Tibial nerve (tissue), 3 donors: ENCODE data around the gene CHI3L1.

Source experiments
- POLR2A ChIP-seq, 2 donors: fragments of 450-650 bp; IDR thresholded peaks; one replicate each; pipeline ENCODE4 v1.6.1; 2017; ENCODE audit warnings: antibody characterized with exemption in 2 of 2, mild to moderate bottlenecking in 2 of 2, moderate library complexity in 2 of 2
- TF ChIP-seq, protein P1 (sequence below), 5 experiments: fragments of 200-600 bp in 3 of 5; fragments of 450-650 bp in 2 of 5; sonication (generic) in 3 of 5; IDR thresholded peaks; one replicate each; pipeline ENCODE4 v1.5.1; 2016 to 2019; ENCODE audit warnings: antibody characterized with exemption in 5 of 5, mild to moderate bottlenecking in 3 of 5, moderate library complexity in 2 of 5

DNA sequence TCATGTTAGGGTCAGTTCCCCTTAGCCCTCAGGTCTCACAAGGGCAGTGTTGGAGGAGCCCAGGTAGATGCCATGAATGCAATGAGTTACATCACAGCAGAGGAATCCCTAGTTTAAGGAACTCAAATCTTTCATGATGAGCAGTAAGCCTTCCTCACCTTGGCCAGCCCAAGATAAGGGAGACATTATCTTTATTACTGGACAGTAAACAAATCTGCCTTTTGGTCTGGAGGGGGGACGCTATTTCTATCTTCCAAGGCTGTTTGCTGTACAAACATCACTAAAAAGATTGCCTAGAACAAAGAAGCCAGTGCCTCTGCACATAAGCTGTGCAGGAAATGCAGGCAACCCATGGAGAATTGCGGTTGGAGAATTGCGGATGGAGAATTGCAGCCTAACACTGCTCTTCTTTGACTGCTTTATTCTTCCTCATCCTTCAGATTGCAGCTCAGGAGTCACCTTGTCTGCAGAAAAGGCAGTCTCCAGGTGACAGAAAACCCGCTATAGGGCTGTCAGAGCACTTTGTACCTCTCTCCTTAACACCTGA, 2.3 kb upstream of the CHI3L1 start:
- TF ChIP-seq, protein P1, sequence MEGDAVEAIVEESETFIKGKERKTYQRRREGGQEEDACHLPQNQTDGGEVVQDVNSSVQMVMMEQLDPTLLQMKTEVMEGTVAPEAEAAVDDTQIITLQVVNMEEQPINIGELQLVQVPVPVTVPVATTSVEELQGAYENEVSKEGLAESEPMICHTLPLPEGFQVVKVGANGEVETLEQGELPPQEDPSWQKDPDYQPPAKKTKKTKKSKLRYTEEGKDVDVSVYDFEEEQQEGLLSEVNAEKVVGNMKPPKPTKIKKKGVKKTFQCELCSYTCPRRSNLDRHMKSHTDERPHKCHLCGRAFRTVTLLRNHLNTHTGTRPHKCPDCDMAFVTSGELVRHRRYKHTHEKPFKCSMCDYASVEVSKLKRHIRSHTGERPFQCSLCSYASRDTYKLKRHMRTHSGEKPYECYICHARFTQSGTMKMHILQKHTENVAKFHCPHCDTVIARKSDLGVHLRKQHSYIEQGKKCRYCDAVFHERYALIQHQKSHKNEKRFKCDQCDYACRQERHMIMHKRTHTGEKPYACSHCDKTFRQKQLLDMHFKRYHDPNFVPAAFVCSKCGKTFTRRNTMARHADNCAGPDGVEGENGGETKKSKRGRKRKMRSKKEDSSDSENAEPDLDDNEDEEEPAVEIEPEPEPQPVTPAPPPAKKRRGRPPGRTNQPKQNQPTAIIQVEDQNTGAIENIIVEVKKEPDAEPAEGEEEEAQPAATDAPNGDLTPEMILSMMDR (IDR thresholded peaks at IDR 0.05) = no peak
- TF ChIP-seq POLR2A (IDR thresholded peaks at IDR 0.05) = no peak
